ENCODE data around the gene ABTB2.
"Not testable (repeated sequence)": the region's sequence is repeated elsewhere in the genome, so short reads cannot be mapped to it uniquely, and the experiment has no call there.

Gene ABTB2

DNA sequence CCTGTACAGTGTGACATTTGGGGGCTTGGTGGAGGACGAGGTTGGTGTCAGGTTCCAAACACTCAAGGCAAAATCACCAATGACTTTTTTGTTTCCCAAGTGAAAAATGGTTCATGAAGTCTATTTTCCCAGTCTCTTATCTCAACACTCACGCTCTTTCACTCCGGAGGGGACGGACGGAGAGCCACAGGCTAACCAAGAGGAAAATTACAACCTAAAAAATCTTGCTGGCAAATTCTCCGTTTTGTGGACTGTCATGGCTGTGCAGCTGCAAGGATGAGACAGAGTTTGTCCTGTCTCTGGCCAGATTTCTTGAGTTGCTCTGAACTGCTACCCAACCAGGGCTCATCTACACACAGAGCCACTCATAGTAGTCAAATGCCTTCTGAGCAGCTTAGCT lies 101.2 kb downstream of the ABTB2 start:
- no peak for DNase-seq

DNA sequence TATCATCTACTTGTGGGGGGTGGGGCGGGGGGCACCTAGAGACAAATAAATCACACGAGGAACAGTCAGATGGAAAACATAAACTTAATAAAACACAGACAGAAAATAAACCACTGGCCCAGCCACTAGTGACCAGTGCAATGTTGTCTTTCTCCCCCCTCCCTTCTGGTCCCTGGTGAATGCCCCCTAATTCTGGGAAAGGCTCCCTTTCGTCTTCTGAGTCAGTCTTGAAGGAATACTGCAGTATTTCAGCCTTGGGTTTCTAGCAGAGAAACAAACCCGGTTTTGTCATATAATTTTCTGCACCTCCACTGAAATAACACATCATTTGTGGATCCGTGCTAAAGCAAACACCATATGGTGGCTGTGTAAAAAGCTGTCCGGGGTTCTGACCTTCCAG lies 101.7 kb downstream of the ABTB2 start:
- DNase-seq = no peak

DNA sequence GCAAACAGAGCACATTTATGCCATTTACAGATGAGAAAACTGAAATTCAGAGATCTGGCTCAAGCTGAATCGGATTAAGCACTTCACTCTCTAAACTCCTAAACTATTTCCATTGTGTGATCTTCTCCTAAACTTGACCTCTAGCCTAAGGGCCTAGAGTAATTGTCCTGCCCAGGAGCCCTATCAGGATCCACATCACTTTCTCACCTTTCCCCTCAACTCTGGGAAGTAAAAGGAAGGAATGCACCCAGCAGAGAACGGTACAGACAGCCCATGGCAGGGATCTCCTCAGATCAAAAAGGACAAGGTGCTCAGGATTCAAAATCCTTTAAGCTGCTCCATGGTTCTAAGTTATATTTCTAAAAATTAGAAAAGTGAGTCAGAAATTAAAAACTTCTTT lies 102.7 kb downstream of the ABTB2 start:
- DNase-seq = no peak

DNA sequence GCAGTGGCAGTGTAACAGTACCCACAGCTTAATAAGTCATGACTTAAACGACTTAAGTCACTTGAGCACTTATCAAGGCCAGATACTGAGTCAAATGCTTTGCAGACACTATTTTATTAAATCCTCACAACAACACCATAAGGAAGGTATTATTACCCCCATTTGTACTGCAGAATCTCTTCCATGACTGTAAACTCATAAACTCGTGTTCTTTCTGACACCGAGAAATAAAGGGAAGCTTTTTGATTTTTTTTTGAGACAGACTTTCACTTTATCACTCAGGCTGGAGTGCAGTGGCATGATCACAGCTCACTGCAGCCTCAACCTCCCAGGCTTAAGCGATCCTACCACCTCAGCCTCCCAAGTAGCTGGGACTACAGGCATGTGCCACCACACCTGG lies 103.8 kb downstream of the ABTB2 start:
- no peak for DNase-seq

DNA sequence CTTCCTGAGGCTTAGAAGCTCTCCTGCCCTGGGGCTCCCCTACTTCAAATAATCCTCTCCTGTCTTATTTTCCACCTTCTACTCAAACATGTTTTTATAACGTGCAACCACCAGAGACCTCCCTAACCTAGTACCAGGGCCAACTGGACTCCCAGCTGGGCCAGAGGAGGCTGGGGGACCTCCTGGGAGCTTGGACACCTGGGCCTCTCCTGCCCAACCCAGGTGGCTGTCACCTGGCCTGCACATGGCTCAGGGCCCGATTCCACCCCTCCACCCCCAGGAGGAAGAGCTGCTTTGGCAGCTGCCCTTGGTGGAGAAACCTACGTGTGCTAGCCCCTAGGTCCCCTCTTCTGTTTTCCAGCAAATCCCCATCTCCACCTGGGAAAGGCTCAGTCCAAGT lies 105.2 kb downstream of the ABTB2 start:
- DNase-seq = no peak

DNA sequence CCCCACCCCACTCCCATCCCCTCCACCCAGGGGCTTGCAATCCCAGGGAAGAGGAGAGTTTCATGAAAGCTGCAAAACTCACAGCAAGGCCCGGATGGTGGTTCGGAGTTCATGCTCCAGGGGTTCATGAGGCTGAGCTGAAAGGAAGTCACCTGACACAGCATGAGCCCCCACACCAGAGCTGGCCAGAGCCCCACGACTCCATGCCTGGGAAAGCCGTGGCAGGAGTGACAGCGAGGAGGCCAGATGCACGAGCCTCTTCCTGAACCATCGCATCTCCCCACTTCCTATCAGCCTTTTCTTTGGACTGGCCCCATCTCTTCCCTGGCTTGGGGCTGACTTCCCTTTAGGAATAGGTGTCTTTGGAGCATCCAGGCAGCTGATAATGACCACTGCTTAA lies 105.8 kb downstream of the ABTB2 start:
- no peak for DNase-seq

DNA sequence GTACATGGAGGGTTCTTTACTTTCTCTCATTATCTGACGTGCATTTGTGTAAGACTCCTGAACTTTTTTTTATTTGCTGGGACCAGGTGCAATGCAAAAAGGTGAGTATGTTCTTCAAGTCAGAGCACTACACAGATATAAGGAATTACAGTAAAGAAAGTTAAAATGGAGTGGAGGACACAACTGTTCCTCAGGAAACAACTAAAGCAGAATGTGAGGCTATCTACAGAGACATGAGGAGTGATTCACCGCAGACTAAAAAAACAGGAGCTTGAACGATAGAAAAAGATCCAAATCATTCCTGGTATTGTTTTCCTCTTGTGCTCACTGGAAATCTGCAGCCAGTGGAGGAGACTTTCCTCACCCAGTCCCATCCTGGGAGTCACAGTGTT lies 106.2 kb downstream of the ABTB2 start:
- DNase-seq = no peak

DNA sequence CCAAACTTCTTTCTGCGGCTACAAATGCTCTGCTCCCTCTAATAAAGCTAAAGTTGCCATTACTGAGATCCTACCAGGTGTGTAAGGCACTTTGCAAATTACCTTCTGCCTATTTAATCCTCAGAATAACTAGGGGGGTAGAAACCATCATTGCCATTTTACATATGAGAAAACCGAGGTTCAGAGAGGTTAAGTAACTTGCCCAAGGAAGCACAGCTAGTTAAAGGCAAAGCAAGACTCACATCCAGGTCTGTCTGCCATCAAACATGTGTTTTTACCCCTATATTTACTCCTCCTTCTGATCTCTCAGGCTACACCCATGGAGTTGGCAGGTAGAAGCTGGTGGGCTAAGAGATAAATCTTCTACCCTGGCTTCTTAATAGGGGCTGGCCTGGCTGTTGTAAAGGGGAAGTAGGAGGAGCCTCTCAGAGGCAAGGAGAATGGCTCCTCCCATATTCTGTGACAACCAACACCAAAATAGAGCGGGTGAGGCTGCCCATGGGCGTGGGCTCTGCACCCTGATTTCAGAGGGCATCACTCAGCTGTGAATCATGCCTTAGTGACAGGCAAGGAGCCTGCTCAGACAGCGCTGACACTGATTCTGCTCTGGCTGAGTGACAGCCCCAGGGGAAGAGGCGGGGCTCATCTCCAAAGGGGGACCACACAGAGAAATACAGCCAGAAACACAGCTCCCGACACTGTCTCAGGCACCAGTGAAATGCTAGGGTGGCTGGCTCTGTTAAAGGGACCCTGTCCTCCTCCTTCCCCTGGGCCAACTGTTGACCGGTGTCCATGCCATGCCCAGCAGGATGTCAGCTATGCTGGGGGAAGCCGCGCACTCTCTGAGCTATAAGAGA lies 106.8 kb downstream of the ABTB2 start:
- DNase-seq = peak; percentile 53

DNA sequence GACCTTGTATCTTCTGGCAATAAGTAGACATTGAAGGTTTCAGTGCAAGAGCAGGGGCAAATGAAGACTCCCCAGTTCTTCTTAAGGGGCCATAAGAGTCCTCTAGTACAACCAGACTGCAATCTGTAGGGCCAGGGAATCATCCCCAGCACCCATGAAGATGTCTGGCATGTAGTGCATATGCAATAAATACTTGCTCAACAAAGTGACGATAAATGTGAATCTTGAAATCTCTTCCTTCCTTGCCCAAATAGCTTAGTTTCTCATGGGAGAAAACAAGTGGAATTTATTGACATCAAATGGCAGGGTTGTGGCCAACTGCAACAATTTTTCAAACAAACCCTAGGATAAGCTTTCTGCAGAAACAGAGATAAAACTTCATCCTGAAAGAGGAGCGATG lies 107.6 kb downstream of the ABTB2 start:
- DNase-seq = no peak

DNA sequence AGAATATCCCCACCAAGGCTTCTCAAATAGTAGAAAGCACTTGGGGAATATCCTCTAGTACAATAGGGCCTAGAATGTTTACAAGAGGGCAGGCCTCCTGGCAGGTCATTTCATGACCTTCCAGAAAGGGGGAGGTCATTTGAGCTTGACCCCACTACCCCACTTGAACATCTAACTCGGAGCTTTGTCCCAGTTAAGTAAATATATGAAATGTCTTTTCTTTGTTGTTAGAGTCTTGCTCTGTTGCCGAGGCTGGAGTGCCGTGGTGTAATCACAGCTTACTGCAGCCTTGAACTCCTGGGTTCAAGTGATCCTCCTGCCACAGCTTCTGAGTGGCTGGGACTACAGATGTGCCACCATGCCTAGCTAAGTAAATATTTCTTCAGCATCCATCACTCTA lies 108.4 kb downstream of the ABTB2 start:
- DNase-seq = no peak

DNA sequence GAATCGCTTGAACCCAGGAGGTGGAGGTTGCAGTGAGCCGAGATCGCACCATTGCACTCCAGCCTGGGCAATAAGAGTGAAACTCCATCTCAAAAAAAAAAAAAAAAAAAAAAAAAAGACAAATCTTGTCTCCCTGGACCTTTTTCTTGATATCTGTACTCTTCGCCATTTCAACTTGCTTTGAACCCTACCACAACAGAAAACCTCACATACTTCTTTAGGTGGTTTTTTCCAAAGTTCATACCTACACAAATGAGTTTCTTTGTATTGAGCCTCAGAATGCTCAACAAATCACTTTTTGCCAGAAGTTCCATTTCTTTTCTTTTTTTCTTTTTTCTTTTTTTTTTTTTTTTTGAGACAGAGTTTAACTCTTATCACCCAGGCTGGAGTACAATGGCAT lies 111.3 kb downstream of the ABTB2 start:
- not testable (repeated sequence) for DNase-seq

DNA sequence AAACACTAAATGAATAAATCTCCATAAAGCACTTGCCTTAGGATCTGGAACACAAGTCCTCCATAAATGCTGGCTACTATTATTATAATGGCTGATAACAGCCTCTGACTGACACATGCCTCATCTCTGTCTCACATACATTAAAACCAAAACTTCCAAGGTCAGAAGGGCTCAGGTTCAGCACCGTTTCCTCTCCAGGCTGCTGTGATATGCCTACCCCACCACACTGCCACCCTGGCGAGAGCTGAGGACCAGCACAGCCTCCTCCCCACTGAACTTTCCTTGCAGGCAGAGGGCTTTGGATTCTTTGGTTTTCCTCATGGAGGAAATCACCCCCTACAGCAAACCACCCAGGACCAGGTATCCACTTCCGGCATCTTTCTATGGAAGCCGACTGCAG lies 112.8 kb downstream of the ABTB2 start:
- DNase-seq = no peak

DNA sequence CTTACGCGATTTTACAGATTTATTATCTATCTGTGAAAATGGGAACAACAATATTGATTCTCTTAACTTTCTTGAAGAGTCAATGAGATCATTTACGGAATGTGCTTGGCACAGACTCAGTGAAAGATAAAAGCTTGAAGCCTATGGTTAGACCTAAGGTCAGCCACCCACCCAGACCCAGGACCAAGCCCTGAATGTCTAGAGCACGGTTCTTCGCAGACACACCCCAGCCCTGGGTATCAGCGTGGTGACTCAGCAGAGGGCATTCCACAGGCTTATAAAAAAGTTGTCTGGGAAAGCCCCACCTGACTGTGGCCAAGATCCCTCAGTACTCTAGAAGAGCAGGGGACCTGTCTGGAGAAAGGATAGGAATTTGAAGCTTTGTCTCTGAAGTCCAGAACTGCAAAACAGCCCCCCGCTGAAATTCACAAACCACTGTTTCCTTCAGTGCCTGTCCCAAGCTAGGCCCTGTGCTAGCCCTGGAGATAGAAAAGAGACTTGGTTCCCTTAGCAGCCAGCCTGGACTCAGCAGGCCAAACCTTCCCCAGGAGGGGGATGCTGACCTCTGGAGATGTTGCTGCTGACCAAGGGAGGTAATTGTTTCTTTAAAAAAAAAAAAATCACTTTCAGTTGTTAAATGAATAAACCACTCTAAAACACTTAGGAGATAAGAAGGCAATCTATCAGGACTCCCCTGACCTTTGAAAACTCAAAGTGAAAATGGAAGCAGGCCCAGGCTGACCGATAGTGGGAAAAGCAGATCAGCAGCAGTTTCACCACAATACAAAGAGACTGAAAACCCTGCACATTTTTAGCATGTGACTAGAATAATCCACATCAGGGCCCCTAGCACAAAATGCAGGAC lies 114.0 kb downstream of the ABTB2 start:
- no peak for DNase-seq

DNA sequence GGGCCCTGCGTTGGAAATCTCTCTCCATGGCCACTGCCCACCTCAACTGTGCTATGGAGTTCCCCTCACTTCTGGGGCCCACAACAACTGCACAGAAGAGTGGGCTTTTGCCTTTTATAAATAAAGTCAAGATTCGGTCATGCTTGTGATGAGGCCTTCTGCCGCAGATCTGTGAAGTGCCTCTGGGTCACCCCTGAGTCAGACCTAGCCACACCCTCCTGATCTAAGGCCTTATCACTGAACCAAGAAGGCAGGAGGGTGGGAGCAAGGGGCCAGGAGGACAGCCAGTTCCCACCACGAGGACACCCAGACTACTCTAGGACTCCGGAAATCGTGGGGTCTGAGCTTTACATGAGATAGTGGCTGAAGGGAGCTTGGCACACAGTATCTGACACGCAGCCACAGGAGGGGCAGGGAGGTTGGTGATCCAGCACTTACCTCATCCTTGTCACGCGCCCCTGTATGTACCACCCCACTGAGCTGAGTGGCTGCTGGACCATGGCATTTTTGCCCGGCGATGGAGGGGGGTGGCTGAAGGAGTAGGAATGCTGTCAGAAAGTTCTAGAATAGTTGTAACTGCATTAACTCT lies 115.7 kb downstream of the ABTB2 start:
- no peak for DNase-seq

DNA sequence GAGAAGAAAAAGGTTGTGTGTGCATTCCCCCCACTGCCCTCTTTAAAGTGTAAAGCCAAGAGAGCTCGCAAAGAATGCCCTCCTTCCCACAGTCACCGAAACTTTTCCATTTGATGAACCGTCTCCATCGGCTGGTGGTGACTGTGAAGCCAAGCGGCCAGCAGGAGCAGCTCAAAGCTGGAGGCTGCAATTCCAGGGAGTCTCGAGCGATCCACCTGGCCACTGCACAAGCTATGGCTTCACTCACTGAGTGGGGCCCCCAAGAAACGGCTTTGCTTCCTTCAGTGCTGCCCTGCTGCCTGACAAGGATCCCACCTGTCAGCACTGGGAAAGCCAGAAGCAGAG lies 117.7 kb downstream of the ABTB2 start:
- no peak for DNase-seq

DNA sequence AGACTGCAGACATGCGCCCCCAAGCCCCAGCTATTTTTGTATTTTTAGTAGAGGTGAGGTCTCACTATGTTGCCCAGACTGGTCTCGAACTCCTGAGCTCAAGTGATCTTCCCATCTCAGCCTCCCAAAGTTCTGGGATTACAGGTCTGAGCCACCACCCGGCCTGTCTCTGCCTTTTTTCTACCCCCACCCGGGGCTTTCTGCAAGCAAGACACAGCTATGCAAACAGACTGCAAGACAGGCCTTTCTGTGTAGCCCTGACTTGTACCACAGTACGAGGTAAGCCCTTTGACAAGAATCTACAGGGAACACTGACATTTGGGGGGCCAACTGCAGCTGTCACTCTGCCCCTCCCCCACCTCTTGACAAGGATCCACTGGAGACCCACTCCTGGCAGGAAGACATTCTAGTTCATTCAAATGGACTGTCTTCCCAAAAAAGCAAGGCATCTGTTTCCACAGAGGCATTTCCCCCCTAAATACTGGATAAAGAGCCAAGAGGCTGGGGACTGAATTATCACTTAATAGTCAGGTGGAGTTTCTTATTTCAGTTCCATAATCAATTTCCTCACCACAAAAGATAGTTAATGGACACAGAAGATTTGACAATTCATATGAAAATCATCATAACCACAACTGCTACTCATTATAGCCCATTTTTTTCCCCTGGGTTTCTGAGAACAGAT lies 118.2 kb downstream of the ABTB2 start:
- no peak for DNase-seq

DNA sequence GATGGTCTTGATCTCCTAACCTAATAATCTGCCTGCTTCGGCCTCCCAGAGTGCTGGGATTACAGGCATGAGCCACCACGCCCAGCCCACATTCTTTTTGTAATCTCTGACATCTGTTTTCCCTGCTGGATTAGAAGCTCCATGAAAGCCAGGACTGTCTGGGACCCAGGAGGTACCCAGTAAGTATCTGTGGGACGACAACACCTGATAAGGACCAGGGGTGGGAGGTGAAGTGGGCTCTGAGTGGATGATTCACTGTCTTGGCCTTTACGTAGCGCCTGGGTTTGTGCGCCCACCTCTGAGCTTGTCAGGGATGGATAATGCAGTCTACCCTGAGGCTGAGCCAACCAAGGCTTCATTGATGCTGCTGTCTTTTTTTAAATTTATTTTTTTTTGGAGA lies 118.8 kb downstream of the ABTB2 start:
- DNase-seq = no peak

DNA sequence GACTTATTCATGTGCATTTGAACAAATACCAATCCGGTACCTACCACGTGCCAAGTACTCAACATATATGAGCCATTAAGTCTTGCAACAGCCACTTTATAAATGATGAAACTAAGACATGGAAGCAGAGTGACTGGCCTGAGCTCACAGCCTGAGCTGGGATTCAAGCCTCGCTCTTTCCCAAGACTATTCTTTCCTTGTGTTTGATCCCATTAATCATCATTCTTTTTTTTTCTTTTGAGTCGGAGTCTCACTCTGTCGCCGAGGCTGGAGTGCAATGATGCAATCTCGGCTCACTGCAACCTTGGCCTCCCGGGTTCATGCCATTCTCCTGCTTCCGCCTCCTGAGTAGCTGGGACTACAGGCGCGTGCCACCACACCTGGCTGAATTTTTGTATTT lies 119.3 kb downstream of the ABTB2 start:
- no peak for DNase-seq

DNA sequence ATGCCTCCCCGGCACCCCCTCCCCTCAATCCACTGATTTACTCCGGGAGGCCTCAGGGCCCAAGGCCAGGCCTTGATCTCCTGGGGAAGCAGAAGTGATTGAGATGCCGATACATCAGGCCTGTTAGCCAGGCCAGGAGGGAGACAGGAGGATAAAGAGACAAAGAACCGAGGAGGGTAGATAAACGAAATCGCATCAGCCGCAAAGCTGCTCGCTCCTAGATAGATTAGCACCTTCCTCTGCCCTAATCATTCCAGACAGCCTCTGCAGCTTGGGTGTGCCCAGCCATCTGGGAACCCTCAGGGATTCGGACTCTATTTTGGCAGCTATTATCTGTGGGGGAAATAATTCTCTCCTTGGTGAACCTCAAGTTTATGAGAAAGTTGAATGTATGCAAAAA lies 121.2 kb downstream of the ABTB2 start:
- DNase-seq = no peak

DNA sequence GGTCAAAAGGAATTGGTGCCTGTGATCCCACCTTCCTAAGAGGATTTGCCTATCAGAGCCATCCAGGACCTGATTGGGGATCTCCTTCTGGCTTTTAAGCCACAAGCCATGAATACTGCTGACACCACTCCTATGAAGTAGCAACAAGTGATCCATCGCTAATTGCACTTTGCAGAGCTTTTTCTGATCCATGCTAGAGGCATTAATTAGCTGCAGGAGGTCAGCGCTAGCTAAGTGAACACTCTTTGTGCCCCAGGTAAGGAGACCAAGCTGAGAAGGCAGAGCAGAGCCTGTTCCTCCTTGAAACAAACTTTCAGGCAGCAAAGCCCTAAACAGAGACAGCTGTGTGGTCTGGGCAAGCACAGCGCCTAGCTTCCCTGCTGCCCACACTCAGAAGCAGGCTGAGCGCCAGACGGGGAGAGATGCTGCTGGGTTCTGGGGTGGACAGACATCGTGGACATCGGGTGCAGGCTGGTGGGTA lies 122.2 kb downstream of the ABTB2 start:
- no peak for DNase-seq

DNA sequence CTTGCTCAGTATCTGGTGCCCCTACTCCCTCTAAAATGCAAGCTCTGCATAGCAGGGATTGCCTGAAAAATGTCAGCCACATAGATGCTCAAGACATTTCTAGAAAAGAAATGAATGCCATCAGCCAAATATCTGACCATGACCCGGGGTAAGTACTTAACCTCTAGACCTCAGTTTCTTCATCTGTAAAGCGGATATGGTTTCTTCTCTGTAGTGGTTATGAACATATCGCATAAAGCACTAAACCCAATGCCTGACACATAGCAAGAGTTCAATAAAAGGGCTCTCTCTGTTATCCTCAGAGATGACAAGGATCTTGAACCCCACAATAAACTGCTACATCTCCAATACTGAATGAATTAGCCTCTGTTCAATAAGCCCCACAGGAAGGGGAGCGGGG lies 122.6 kb downstream of the ABTB2 start:
- no peak for DNase-seq

DNA sequence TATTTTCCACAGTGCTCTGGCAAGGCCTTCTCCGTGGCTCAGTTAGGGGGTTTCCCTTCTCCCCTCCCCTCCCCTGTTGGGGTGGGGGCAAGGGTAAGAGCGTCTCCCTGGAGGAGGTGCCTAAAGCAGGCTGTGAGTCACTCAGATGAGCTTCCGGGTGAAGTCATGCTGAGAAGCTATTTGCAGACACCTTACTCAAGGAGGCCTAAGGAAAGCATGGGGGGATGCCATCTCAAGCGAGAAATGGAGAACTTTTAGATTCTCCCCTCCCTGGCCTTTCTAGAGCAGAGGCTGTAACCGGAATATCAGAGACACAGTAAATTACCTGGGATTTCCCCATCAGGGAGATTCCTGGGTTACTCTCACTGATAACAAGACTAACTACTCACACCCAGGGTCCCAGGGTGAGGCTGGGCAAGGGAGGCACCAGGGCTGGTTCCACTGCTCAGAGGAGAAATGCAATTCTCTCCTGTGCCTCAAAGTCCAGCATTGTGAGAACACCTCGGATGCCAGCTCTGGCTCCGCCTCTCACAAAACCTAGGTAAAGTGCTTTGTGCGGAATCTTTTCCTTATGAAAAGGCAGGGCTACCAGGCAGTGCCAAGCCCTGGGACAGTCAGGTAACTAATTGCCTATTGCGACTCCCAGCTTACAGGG lies 123.6 kb downstream of the ABTB2 start:
- DNase-seq = peak; percentile 67

DNA sequence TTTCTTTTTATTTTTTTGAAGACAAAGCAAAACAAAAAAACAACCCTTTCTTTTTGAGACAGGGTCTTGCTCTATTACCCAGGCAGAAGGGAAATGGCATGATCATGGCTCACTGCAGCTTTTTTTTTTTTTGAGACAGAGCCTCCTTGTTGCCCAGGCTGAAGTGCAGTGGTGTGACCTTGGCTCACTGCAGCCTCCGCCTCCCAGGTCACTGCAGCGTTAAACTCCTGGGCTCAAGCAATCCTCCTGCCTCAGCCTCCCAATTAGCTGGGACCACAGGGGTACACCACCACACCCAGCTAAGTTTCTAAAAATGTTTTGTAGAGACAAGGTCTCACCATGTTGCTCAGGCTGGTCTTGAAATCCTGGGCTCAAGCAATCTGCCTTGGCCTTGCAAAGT lies 124.6 kb downstream of the ABTB2 start:
- no peak for DNase-seq

Data from stimulated activated CD4-positive, alpha-beta T cell treated with anti-CD3 and anti-CD28 coated beads, Interleukin-12 subunit alpha, Interleukin-12 subunit beta, amount 100 ng/mL, for 4 hours (primary cell).